ENCODE measurements around the gene EPHB2.

DNA sequence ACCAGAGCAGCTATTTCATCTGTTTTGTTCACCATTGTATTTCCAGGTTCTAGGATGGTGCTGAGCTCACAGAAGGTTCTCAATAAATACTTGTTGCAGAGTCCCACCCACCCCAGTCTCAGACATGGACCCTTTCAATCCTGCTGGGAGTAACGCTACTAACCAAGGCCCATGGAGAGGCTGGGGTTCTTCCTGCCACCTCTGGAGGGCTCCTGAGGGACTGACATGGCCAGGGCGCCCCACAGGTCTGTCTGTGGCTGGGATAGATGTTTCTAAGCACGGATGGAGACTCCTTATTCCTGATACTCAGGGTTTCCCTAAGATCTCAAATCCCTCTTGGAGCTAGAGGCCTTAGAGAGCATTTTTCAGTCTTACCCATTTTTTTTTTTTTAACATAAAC is 87.4 kb downstream of the EPHB2 start:
- TF ChIP-seq EZH2 (IDR thresholded peaks at IDR 0.05; ENCODE audit: borderline replicate concordance, insufficient read depth, low read depth, low read length, poor library complexity, severe bottlenecking) (no peak), CTCF (IDR thresholded peaks at IDR 0.05) (no peak)

Data from B cell (primary cell).